OCI-LY3 (cell line): Measurements from ENCODE around the gene SART3.
A peak's percentile ranks its signal among the peaks of the same experiment; 100 is the strongest.

ENCODE experiments used
- H2AFZ ChIP-seq: fragments of 200-600, 300-600 bp; shearing (Covaris generic); 2 replicates; pipeline ENCODE4 v1.6.0; 2014; ENCODE audit warnings: antibody characterized with exemption, low read depth, low read length
- H3K27ac ChIP-seq: fragments of 200-600, 300-600 bp; sonication (generic); 2 replicates; pipeline ENCODE4 v1.5.1; 2014; ENCODE audit warnings: mild to moderate bottlenecking, low read length, moderate library complexity, mixed read lengths
- H3K27me3 ChIP-seq: fragments of 200-600, 300-600 bp; sonication (generic); 2 replicates; pipeline ENCODE4 v1.6.1; 2014; ENCODE audit warnings: low read depth, low read length, mixed read lengths
- H3K36me3 ChIP-seq: fragments of 200-600, 300-600 bp; sonication (generic); replicated peaks from 2 replicates; pipeline ENCODE3; 2014; ENCODE audit warnings: low read depth, low read length, mixed read lengths
- H3K4me1 ChIP-seq: fragments of 300-600, 200-600 bp; sonication (generic); 2 replicates; pipeline ENCODE4 v1.6.1; 2014; ENCODE audit warnings: low read length, mixed read lengths
- H3K4me2 ChIP-seq: fragments of 200-600, 300-600 bp; sonication (generic); 2 replicates; pipeline ENCODE4 v1.6.1; 2014; ENCODE audit warnings: low read length, mixed read lengths
- H3K4me3 ChIP-seq: fragments of 300-600, 200-600 bp; sonication (generic); 2 replicates; pipeline ENCODE4 v1.5.1; 2014; ENCODE audit warnings: antibody characterized with exemption, mild to moderate bottlenecking, low read length, moderate library complexity
- H3K79me2 ChIP-seq: fragments of 300-600, 200-600 bp; shearing (Covaris generic); 2 replicates; pipeline ENCODE4 v1.6.1; 2014; ENCODE audit warnings: mild to moderate bottlenecking, low read length, mixed read lengths
- H3K9ac ChIP-seq: fragments of 300-600, 200-600 bp; shearing (Covaris generic); 2 replicates; pipeline ENCODE4 v1.6.0; 2014; ENCODE audit warnings: mild to moderate bottlenecking, low read length, moderate library complexity
- H3K9me3 ChIP-seq: fragments of 200-600, 300-600 bp; shearing (Covaris generic); 2 replicates; pipeline ENCODE4 v1.6.1; 2014; ENCODE audit warnings: low read length, mixed read lengths; ENCODE audit not compliant: insufficient read depth
- H4K20me1 ChIP-seq: fragments of 200-600, 300-600 bp; sonication (generic); 2 replicates; pipeline ENCODE4 v1.6.1; 2016; ENCODE audit warnings: low read length, mixed read lengths; ENCODE audit not compliant: insufficient read depth
- CTCF ChIP-seq: fragments of 200-600, 300-600 bp; sonication (generic); IDR thresholded peaks from 2 replicates; pipeline ENCODE4 v1.5.1; 2014; ENCODE audit warnings: antibody characterized with exemption, low read length, low read depth
- EZH2phosphoT487 ChIP-seq: fragments of 200-600 bp; shearing (Covaris generic); IDR thresholded peaks from 2 replicates; pipeline ENCODE4 v1.6.1; 2018; ENCODE audit warnings: antibody characterized with exemption, mixed run types, low read depth

SART3 gene

GRCh38 chr12:108565146-108565545, 4.2 kb upstream of the SART3 start:
- Histone ChIP-seq H4K20me1 (peaks cover 1% of the 10 kb centered on the region), H3K4me1 (peaks cover 65% of the 10 kb centered on the region), H3K9ac (no peak overlapping the region), H3K4me3 (no peak overlapping the region), H3K9me3 (no peaks in the 10 kb centered on the region), H3K4me2 (peak overlapping the region; percentile 79; the same call in 1 of the 2 replicates), H3K27ac (peak overlapping the region; percentile 99; the same call in 1 of the 2 replicates), H3K27me3 (no peaks in the 10 kb centered on the region), H3K36me3 (peaks cover 42% of the 10 kb centered on the region), H3K79me2 (peaks cover 40% of the 10 kb centered on the region), H2AFZ (no peak overlapping the region)
- no peak for TF ChIP-seq CTCF
- TF ChIP-seq EZH2phosphoT487, result no peak

- Histone ChIP-seq H3K4me1 (peaks cover 65% of the 10 kb centered on the region), H4K20me1 (peaks cover 5% of the 10 kb centered on the region), H3K4me3 (no peak overlapping the region), H3K27me3 (no peaks in the 10 kb centered on the region), H2AFZ (no peak overlapping the region), H3K79me2 (peaks cover 44% of the 10 kb centered on the region), H3K4me2 (no peak overlapping the region), H3K36me3 (peaks cover 42% of the 10 kb centered on the region), H3K9ac (no peak overlapping the region), H3K27ac (peak overlapping the region; percentile 5; the same call in 1 of the 2 replicates), H3K9me3 (no peaks in the 10 kb centered on the region)
- TF ChIP-seq EZH2phosphoT487, result no peak
- TF ChIP-seq CTCF, result no peak
These were observed 3.8 kb upstream of the SART3 start for GRCh38 chr12:108564724-108565123.

- peaks cover 12% of the 10 kb centered on the region for H4K20me1 ChIP-seq
- H3K27ac ChIP-seq, result peak overlapping the region; percentile 25
- peaks cover 64% of the 10 kb centered on the region for H3K4me1 ChIP-seq
- H3K79me2 ChIP-seq, result peaks cover 54% of the 10 kb centered on the region
- H2AFZ ChIP-seq, result no peak overlapping the region
- peak overlapping the region; percentile 91 for H3K4me3 ChIP-seq
- H3K9me3 ChIP-seq, result no peaks in the 10 kb centered on the region
- H3K27me3 ChIP-seq, result no peaks in the 10 kb centered on the region
- H3K36me3 ChIP-seq, result peaks cover 39% of the 10 kb centered on the region
- no peak for TF ChIP-seq EZH2phosphoT487
- TF ChIP-seq CTCF, result no peak
- H3K9ac ChIP-seq, result peak overlapping the region; percentile 46
- H3K4me2 ChIP-seq, result peak overlapping the region; percentile 91
These were observed 2.8 kb upstream of the SART3 start for GRCh38 chr12:108563804-108564151.

GRCh38 chr12:108563136-108563803, 2.3 kb upstream of the SART3 start:
- peak overlapping the region; percentile 91 for H3K4me3 ChIP-seq
- peak overlapping the region; percentile 75 for H3K27ac ChIP-seq
- H4K20me1 ChIP-seq, result peaks cover 15% of the 10 kb centered on the region
- H3K9ac ChIP-seq, result peak overlapping the region; percentile 88
- H3K27me3 ChIP-seq, result no peaks in the 10 kb centered on the region
- TF ChIP-seq EZH2phosphoT487 (no peak), CTCF (peak; percentile 91)
- H3K79me2 ChIP-seq, result peaks cover 59% of the 10 kb centered on the region
- peaks cover 36% of the 10 kb centered on the region for H3K36me3 ChIP-seq
- H3K4me1 ChIP-seq, result peaks cover 58% of the 10 kb centered on the region
- H3K4me2 ChIP-seq, result peak overlapping the region; percentile 91
- H2AFZ ChIP-seq, result no peak overlapping the region
- no peaks in the 10 kb centered on the region for H3K9me3 ChIP-seq
